Small intestine (tissue), 7 donors: ENCODE measurements around the gene PRDM11. TPM values are rescaled to one million over a fixed set of nuclear protein-coding genes. Genes with fewer than 3 reads are reported as not detected.
A peak's percentile ranks its signal among the peaks of the same experiment; 100 is the strongest.

Experiments used
- DNase-seq, 2 donors: peaks; one replicate each; pipeline versions ENCODE4 v3.0.0 to v3.0.0-alpha.2; 2013
- FAIRE-seq: peaks from 2 replicates; lab custom pipeline; 2012; peaks lifted over from hg19 to GRCh38; lab: Jason Lieb, UNC
- H3K27ac ChIP-seq, 3 donors: one replicate each; pipeline ENCODE4 v1.5.1; 2013; ENCODE audit warnings: low read length in 2 of 3, mild to moderate bottlenecking in 2 of 3, control low read depth in 1 of 3, inconsistent platforms in 1 of 3, low read depth in 1 of 3, moderate library complexity in 1 of 3
- H3K27me3 ChIP-seq, 3 donors: one replicate each; pipeline ENCODE4 v1.6.1; 2013; ENCODE audit warnings: low read length in 3 of 3, inconsistent platforms in 1 of 3; ENCODE audit not compliant: control insufficient read depth in 3 of 3, insufficient read depth in 3 of 3
- H3K36me3 ChIP-seq, 3 donors: one replicate each; pipeline ENCODE4 v1.6.1; 2013; ENCODE audit warnings: low read length in 3 of 3, inconsistent platforms in 1 of 3, low read depth in 1 of 3, mild to moderate bottlenecking in 1 of 3, moderate library complexity in 1 of 3; ENCODE audit not compliant: control insufficient read depth in 3 of 3, insufficient read depth in 2 of 3
- H3K4me1 ChIP-seq, 3 donors: one replicate each; pipeline ENCODE4 v1.6.1; 2013; ENCODE audit warnings: low read length in 2 of 3, inconsistent platforms in 1 of 3, low read depth in 1 of 3, mild to moderate bottlenecking in 1 of 3, moderate library complexity in 1 of 3; ENCODE audit not compliant: control insufficient read depth in 3 of 3, insufficient read depth in 2 of 3
- H3K4me3 ChIP-seq, 3 donors: one replicate each; pipeline ENCODE4 v1.5.1; 2013; ENCODE audit warnings: low read length in 3 of 3, control low read depth in 1 of 3, inconsistent platforms in 1 of 3, low read depth in 1 of 3, mild to moderate bottlenecking in 1 of 3, moderate library complexity in 1 of 3
- H3K9me3 ChIP-seq, 2 donors: one replicate each; pipeline ENCODE4 v1.6.1; 2013; ENCODE audit warnings: low read depth in 1 of 2, low read length in 1 of 2; ENCODE audit not compliant: control insufficient read depth in 2 of 2, insufficient read depth in 1 of 2
- WGBS, 3 donors: extraction: QIAGEN DNeasy Blood & Tissue Kit; methylation state at CpG; one replicate each; pipeline ENCODE4 v1.1.7; 2013; 5-methylcytosine and 5-hydroxymethylcytosine counted together
- polyA plus RNA-seq, 4 donors: library from polyadenylated mRNA; stranded (reverse) in 3 of 4; unstranded in 1 of 4; fragments of 200-250 nt in 3 of 4; fragments of 120-200 nt in 1 of 4; gene quantifications; one replicate each; pipeline versions ENCODE4 v1.2.1 to v1.2.3, GENCODE V29; 2013
- donor health status: healthy with polysubstance abuse.
- donor health status: control.
- donor health status: control.
- donor health status: Bipolar disorder and iron deficiency.
- donor health status: healthy.

PRDM11 gene
- polyA plus RNA-seq, 4 donors = 0.45 to 20.4 (median 3.2) TPM

GRCh38 chr11:45270946-45271716, 124.7 kb downstream of the PRDM11 start:
- no peaks in the 10 kb centered on the region for H3K9me3 ChIP-seq
- no peaks in the 10 kb centered on the region for H3K27me3 ChIP-seq
- H3K4me3 ChIP-seq = no peak overlapping the region
- whole genome bisulfite sequencing, 3 donors = 51 to 66% (median 57%) methylated on average over 4 of the region's 4 CpGs
- H3K4me1 ChIP-seq = peaks cover 3 to 42% (median 4%) of the 10 kb centered on the region in 3 donors
- DNase-seq = peak; percentile 44 to 49
- H3K36me3 ChIP-seq = peaks cover 0 to 6% (median 0%) of the 10 kb centered on the region in 3 donors
- no peak overlapping the region for H3K27ac ChIP-seq
- FAIRE-seq = no peak

GRCh38 chr11:45272701-45273100, 126.3 kb downstream of the PRDM11 start:
- FAIRE-seq = no peak
- peak overlapping the region in 2 of 3 donors; percentile 63 to 72 for H3K27ac ChIP-seq

GRCh38 chr11:45273509-45273908, 127.1 kb downstream of the PRDM11 start:
- WGBS, 3 donors = 79 to 88% (median 81%) methylated on average over 6 of the region's 6 CpGs
- H3K27ac ChIP-seq = peak overlapping the region in 1 of 3 donors; percentile 72
- FAIRE-seq = no peak

More at GRCh38 chr11:45272701-45273100, 126.3 kb downstream of the PRDM11 start:
- DNase-seq = peak; percentile 60 to 84
- 7 to 51% (median 15%) methylated on average over 2 of the region's 2 CpGs for WGBS, 3 donors
- Histone ChIP-seq H3K4me3 (no peak overlapping the region), H3K4me1 (peaks cover 2 to 29% (median 3%) of the 10 kb centered on the region in 3 donors), H3K36me3 (no peaks in the 10 kb centered on the region), H3K9me3 (no peaks in the 10 kb centered on the region), H3K27me3 (no peaks in the 10 kb centered on the region)

GRCh38 chr11:45274206-45274605, 127.8 kb downstream of the PRDM11 start:
- Histone ChIP-seq H3K27ac (no peak overlapping the region), H3K9me3 (no peaks in the 10 kb centered on the region), H3K27me3 (no peaks in the 10 kb centered on the region), H3K4me3 (no peak overlapping the region), H3K36me3 (no peaks in the 10 kb centered on the region), H3K4me1 (peaks cover 0 to 20% (median 2%) of the 10 kb centered on the region in 3 donors)
- 76 to 91% (median 86%) methylated on average over 4 of the region's 4 CpGs for WGBS, 3 donors
- FAIRE-seq (no peak), DNase-seq (no peak)

More at GRCh38 chr11:45273509-45273908, 127.1 kb downstream of the PRDM11 start:
- Histone ChIP-seq H3K4me1 (peaks cover 0 to 23% (median 2%) of the 10 kb centered on the region in 3 donors), H3K27me3 (no peaks in the 10 kb centered on the region), H3K36me3 (no peaks in the 10 kb centered on the region), H3K4me3 (no peak overlapping the region), H3K9me3 (no peaks in the 10 kb centered on the region)
- no peak for DNase-seq

GRCh38 chr11:45275828-45276227, 129.4 kb downstream of the PRDM11 start:
- WGBS, 3 donors = 18 to 54% (median 35%) methylated on average over 4 of the region's 4 CpGs
- DNase-seq = no peak
- no peaks in the 10 kb centered on the region for H3K36me3 ChIP-seq
- no peaks in the 10 kb centered on the region for H3K27me3 ChIP-seq
- H3K4me3 ChIP-seq = no peak overlapping the region
- FAIRE-seq = no peak
- H3K9me3 ChIP-seq = no peaks in the 10 kb centered on the region
- peaks cover 0 to 14% (median 2%) of the 10 kb centered on the region in 3 donors for H3K4me1 ChIP-seq
- H3K27ac ChIP-seq = no peak overlapping the region

DNA sequence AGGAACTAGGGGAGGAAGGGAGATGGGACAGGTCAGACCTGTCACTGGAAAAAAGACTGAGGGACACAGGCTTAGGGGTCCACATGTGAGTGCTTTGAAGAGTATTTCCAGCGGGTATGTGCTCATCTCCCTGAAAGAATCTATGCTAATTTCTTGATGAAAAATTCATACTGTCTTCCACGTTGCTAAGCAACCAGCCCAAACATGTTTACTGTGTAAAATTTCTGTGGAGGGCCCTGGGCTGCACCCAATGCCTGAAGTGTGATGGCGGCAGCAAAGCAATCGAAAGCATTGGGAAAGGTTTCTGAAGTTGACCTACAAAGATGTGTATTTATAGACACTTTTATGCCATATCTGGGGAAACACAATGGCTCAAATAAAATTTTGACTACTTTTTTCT, 132.3 kb downstream of the PRDM11 start:
- H3K27ac ChIP-seq = no peak overlapping the region
- DNase-seq = no peak
- H3K4me1 ChIP-seq = peaks cover 0 to 4% (median 0%) of the 10 kb centered on the region in 3 donors
- H3K27me3 ChIP-seq = no peaks in the 10 kb centered on the region
- no peak for FAIRE-seq
- no peaks in the 10 kb centered on the region for H3K36me3 ChIP-seq
- no peak overlapping the region for H3K4me3 ChIP-seq
- WGBS, 3 donors = 79 to 90% (median 86%) methylated on average over 4 of the region's 4 CpGs
- no peaks in the 10 kb centered on the region for H3K9me3 ChIP-seq

DNA sequence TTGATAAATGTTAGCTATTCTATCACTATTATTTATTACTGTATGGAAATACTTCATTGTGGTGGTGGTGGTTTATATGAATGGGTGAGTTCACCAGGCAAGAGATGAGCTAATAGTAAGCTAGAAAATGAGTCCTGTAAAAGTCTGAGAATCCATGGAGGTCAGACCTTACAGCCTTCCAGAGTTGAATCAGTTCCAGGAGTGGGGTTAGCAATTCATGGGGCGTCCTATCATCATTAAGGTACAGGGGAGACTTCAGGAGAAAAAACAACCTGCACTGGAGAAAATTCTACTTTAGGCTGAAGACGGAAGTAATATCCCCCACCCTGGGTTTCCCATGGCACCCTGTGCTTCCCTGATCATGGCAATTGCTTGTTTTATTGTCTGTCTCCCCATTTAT, 133.2 kb downstream of the PRDM11 start:
- DNase-seq (no peak), FAIRE-seq (no peak)
- 92 to 98% (median 98%) methylated on average over 2 of the region's 2 CpGs for WGBS, 3 donors
- Histone ChIP-seq H3K4me3 (no peak overlapping the region), H3K9me3 (no peaks in the 10 kb centered on the region), H3K4me1 (peaks cover 0 to 5% (median 0%) of the 10 kb centered on the region in 3 donors), H3K27ac (no peak overlapping the region), H3K27me3 (no peaks in the 10 kb centered on the region), H3K36me3 (no peaks in the 10 kb centered on the region)

DNA sequence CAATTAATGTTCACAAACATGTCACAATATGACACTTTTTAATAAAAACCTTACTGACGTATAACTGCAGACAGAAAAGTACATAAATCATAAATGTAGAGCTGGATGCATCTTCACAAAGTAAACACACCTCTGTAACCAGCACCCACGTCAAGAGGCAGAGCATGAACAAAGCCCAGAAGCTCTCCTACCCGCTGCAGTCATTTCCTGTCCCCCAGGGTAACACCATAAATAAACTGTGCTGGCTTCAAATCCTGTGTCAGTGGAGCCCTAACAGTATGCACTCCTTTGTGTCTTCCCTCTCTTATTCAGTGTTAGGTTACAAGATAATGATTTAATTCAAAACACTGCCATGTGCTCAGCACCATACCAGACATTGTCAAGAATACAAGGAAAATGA, 134.0 kb downstream of the PRDM11 start:
- Histone ChIP-seq H3K27ac (no peak overlapping the region), H3K36me3 (no peaks in the 10 kb centered on the region), H3K27me3 (peaks cover 0 to 8% (median 0%) of the 10 kb centered on the region in 3 donors), H3K4me3 (no peak overlapping the region), H3K4me1 (peaks cover 0 to 8% (median 0%) of the 10 kb centered on the region in 3 donors), H3K9me3 (no peaks in the 10 kb centered on the region)
- FAIRE-seq = no peak
- DNase-seq = no peak
- 56 to 76% (median 62%) methylated on average over 3 of the region's 3 CpGs for WGBS, 3 donors
